ENCODE data around the gene JMY.

Gene JMY

GRCh38 chr5:79349881-79350280 lies 114.0 kb downstream of the JMY start:
- in situ Hi-C loops (cut with HindIII; ENCODE audit: low pct_ligation_motif_present, low pct_unique_long_range_greater_than_20kb, low sequenced_read_pairs) = no loop called here
- DNase-seq = no peak

GRCh38 chr5:79357398-79357797 lies 121.5 kb downstream of the JMY start:
- DNase-seq = no peak
- in situ Hi-C loops (cut with HindIII; ENCODE audit: low pct_ligation_motif_present, low pct_unique_long_range_greater_than_20kb, low sequenced_read_pairs) = no loop called here

Data from ACHN (cell line).